Heart right ventricle (tissue), 16 donors: ENCODE data around the gene NEU1. TPM values are rescaled to one million over a fixed set of nuclear protein-coding genes. Genes with fewer than 3 reads are reported as not detected.

Experiments
- ATAC-seq, 8 donors: fragments of 200-7000 bp; cut with Tn5 transposase; one replicate each; pipeline ENCODE4 v1.9.1; 2020; ENCODE audit warnings: mild to moderate bottlenecking in 8 of 8, moderate library complexity in 8 of 8, moderate number of reproducible peaks in 1 of 8
- DNase-seq, 2 donors: peaks; one replicate each; pipeline ENCODE4 v3.0.0-alpha.2; 2020
- H3K27ac ChIP-seq, 10 donors: fragments of 200-600 bp; sonication (generic) in 2 of 10; one replicate each; pipeline versions ENCODE4 v1.5.0 to v1.8.0; 2020 to 2022; ENCODE audit warnings: mild to moderate bottlenecking in 3 of 10
- H3K27me3 ChIP-seq, 7 donors: fragments of 200-600 bp; one replicate each; pipeline ENCODE4 v1.8.0; 2021 to 2022; ENCODE audit warnings: mild to moderate bottlenecking in 2 of 7
- H3K36me3 ChIP-seq, 9 donors: fragments of 200-600 bp; sonication (generic) in 1 of 9; one replicate each; pipeline versions ENCODE4 v1.5.0 to v1.8.0; 2020 to 2022; ENCODE audit warnings: mild to moderate bottlenecking in 2 of 9
- H3K4me1 ChIP-seq, 9 donors: fragments of 200-600 bp; sonication (generic) in 1 of 9; one replicate each; pipeline versions ENCODE4 v1.5.0 to v1.8.0; 2020 to 2022; ENCODE audit warnings: mild to moderate bottlenecking in 4 of 9
- H3K4me3 ChIP-seq, 10 donors: fragments of 200-600 bp; sonication (generic) in 2 of 10; one replicate each; pipeline versions ENCODE4 v1.5.0 to v1.8.0; 2020 to 2022; ENCODE audit warnings: mild to moderate bottlenecking in 7 of 10, moderate library complexity in 2 of 10
- H3K9me3 ChIP-seq, 11 donors: fragments of 200-600 bp in 10 of 11; sonication (generic) in 2 of 11; one replicate each; pipeline versions ENCODE4 v1.5.0 to v1.8.0; 2013 to 2022; ENCODE audit warnings: mild to moderate bottlenecking in 2 of 11, control low read depth in 1 of 11, moderate library complexity in 1 of 11
- CTCF ChIP-seq, 9 donors: fragments of 200-600 bp; sonication (generic) in 2 of 9; IDR thresholded peaks; one replicate each; pipeline versions ENCODE4 v1.5.0 to v1.8.0; 2021 to 2022; ENCODE audit warnings: antibody characterized with exemption in 9 of 9, mild to moderate bottlenecking in 5 of 9, moderate library complexity in 1 of 9
- WGBS, 2 donors: extraction: QIAGEN DNeasy Blood & Tissue Kit; methylation state at CpG; one replicate each; pipeline ENCODE4 v1.1.7; 2013; ENCODE audit warnings: inconsistent platforms in 1 of 2; 5-methylcytosine and 5-hydroxymethylcytosine counted together
- intact Hi-C, 10 donors: fragments of 100-400 bp; cut with DNase I; formaldehyde crosslinking; loops; one replicate each; pipeline versions ENCODE4 v1.11.1 to v1.14.2; 2022
- polyA plus RNA-seq, 2 donors: library from polyadenylated mRNA; stranded (reverse); fragments of 200-250 nt; gene quantifications; one replicate each; pipeline ENCODE4 v1.2.3, GENCODE V29; 2013
- total RNA-seq, 10 donors: library from RNA; stranded (reverse); fragmentation: NEBNext Ultra II Directional in 3 of 10; extraction: Animal tissue kit (Norgen Biotek cat#: 25700) in 3 of 10; gene quantifications; one replicate each; pipeline versions ENCODE4 v1.2.1 to v1.2.4, GENCODE V29; 2021 to 2023
- donor health status: Arrhythmogenic right ventricular cardiomyopathy.
- donor health status: ischemic (EF 13 %, LVEDD 7.1; RV severe dilation, severe dysfunction).
- donor health status: healthy with polysubstance abuse.
- donor health status: DM: no; HTN: yes; CAD: no.
- donor health status: DM: no; HTN: no; CAD: no.
- donor health status: ischemic (EF 25% LVEDD 6.9; RV normal size, moderate dysfunction).
- donor health status: ischemic (EF 25% LVEDD 5.7; RV mildly dilated, moderate dysfunction).
- donor health status: healthy.
- donor health status: DM: yes; HTN: yes; CAD: no.
- donor health status: Ischemic cardiomyopathy.
- donor health status: ischemic (EF 35%, LVEDD 5.7; RV mildly dilated, moderate dysfunction).
- donor health status: nonischemic (EF 11% LVEDD 7.7; RV severe dilation, severe dysfunction).
- donor health status: DM: yes; HTN: yes; CAD: no.
- donor health status: PGD.
- donor health status: ischemic (EF 29% LVEDD 5.4; RV normal size, mild dysfunction).
- donor health status: nonischemic (EF 23%, LVEDD 6.1; RV moderate dilation, normal function).

NEU1 gene
- total and polyA plus RNA-seq, 12 donors: 15.7 to 48.0 (median 22.3) TPM

GRCh38 chr6:31897612-31898382 lies 35.2 kb upstream of the NEU1 start, which contains the start of gene EHMT2:
Gene EHMT2 (minus strand): TSS chr6:31897698. CDS start chr6:31897677, 21 bp downstream.
- ATAC-seq (peak; percentile 62 to 87 (median 73)), DNase-seq (peak; percentile 85)
- TF ChIP-seq CTCF (IDR thresholded peaks at IDR 0.05): no peak
- H3K27me3 ChIP-seq: no peaks in the 10 kb centered on the region
- peak within 1 kb of the TSS; percentile 55 to 98 (median 87) for H3K4me3 ChIP-seq
- peaks cover 3 to 43% (median 35%) of the 10 kb centered on the region in 9 donors for H3K4me1 ChIP-seq
- WGBS, 2 donors: 0% methylated on average over 38 to 49 of the region's 49 CpGs
- H3K9me3 ChIP-seq: no peaks in the 10 kb centered on the region
- H3K27ac ChIP-seq: peak within 1 kb of the TSS; percentile 32 to 90 (median 86)
- intact Hi-C loops: loop anchor here in 1 of 10 donors (5.0 kb wide), 1 partner anchor 275 kb away; the partner anchor contains the start of gene PRRC2A
- peaks cover 0 to 37% (median 9%) of the 10 kb centered on the region in 9 donors for H3K36me3 ChIP-seq

GRCh38 chr6:31896856-31897611 lies 34.4 kb upstream of the NEU1 start:
- DNase-seq: no peak
- 1 to 2% methylated on average over 24 to 60 of the region's 62 CpGs for WGBS, 2 donors
- intact Hi-C loops: loop anchor here in 1 of 10 donors (5.0 kb wide), 1 partner anchor 275 kb away; the partner anchor contains the start of gene PRRC2A

GRCh38 chr6:31896493-31896855 lies 33.9 kb upstream of the NEU1 start:
- no peaks in the 10 kb centered on the region for H3K9me3 ChIP-seq
- no peak for ATAC-seq
- H3K36me3 ChIP-seq: peaks cover 0 to 51% (median 9%) of the 10 kb centered on the region in 9 donors
- H3K27me3 ChIP-seq: no peaks in the 10 kb centered on the region
- intact Hi-C loops: loop anchor here in 1 of 10 donors (5.0 kb wide), 1 partner anchor 274 kb away; the partner anchor contains the start of gene PRRC2A
- DNase-seq: no peak
- peak overlapping the region in 9 of 10 donors; percentile 55 to 90 (median 87) for H3K27ac ChIP-seq
- peak overlapping the region in 9 of 10 donors; percentile 55 to 98 (median 88) for H3K4me3 ChIP-seq
- peaks cover 3 to 37% (median 31%) of the 10 kb centered on the region in 9 donors for H3K4me1 ChIP-seq
- TF ChIP-seq CTCF (IDR thresholded peaks at IDR 0.05): no peak
- 39 to 59% methylated on average over 4 of the region's 4 CpGs for WGBS, 2 donors

More at GRCh38 chr6:31896856-31897611, 34.4 kb upstream of the NEU1 start:
- Histone ChIP-seq H3K4me1 (peaks cover 3 to 37% (median 31%) of the 10 kb centered on the region in 9 donors), H3K9me3 (no peaks in the 10 kb centered on the region), H3K27ac (peak overlapping the region in 9 of 10 donors; percentile 55 to 90 (median 87)), H3K4me3 (peak overlapping the region; percentile 55 to 98 (median 87)), H3K27me3 (no peaks in the 10 kb centered on the region), H3K36me3 (peaks cover 0 to 45% (median 9%) of the 10 kb centered on the region in 9 donors)
- peak in 1 of 8 donors; percentile 12 for ATAC-seq
- no peak for TF ChIP-seq CTCF (IDR thresholded peaks at IDR 0.05)

GRCh38 chr6:31892821-31893220 lies 30.2 kb upstream of the NEU1 start:
- DNase-seq: no peak
- TF ChIP-seq CTCF (IDR thresholded peaks at IDR 0.05): no peak
- Histone ChIP-seq H3K9me3 (no peaks in the 10 kb centered on the region), H3K27me3 (no peaks in the 10 kb centered on the region), H3K27ac (no peak overlapping the region), H3K4me1 (peaks cover 0 to 12% (median 7%) of the 10 kb centered on the region in 9 donors), H3K4me3 (no peak overlapping the region), H3K36me3 (peaks cover 0 to 85% (median 40%) of the 10 kb centered on the region in 9 donors)
- intact Hi-C loops: loop anchor here in 1 of 10 donors (1.0 kb wide), 1 partner anchor 29 kb away; no protein-coding TSS in a partner anchor
- ATAC-seq: no peak
- 85 to 88% methylated on average over 6 of the region's 6 CpGs for WGBS, 2 donors
